ENCODE measurements around the gene ZNF280A.

ZNF280A gene

GRCh38 chr22:22553141-22553540 is 33.1 kb upstream of the ZNF280A start:
- no peak for DNase-seq
- Histone ChIP-seq H3K27ac (no peak overlapping the region), H3K4me3 (no peak overlapping the region), H3K9me3 (no peaks in the 10 kb centered on the region), H3K27me3 (peaks cover 0 to 6% of the 10 kb centered on the region in 2 donors), H3K36me3 (no peaks in the 10 kb centered on the region), H3K4me1 (no peaks in the 10 kb centered on the region)
- intact Hi-C loops (cut with DNase I; ENCODE audit: low total_unique reads) = no loop called here
- no peak for TF ChIP-seq CTCF (IDR thresholded peaks at IDR 0.05)

- no peak for TF ChIP-seq CTCF (IDR thresholded peaks at IDR 0.05)
- no peak for DNase-seq
- peaks cover 0 to 6% of the 10 kb centered on the region in 2 donors for H3K27me3 ChIP-seq
Observed at GRCh38 chr22:22552630-22553029, 32.6 kb upstream of the ZNF280A start.

GRCh38 chr22:22550789-22551434 is 30.8 kb upstream of the ZNF280A start:
- Histone ChIP-seq H3K9me3 (no peaks in the 10 kb centered on the region), H3K27me3 (peaks cover 0 to 6% of the 10 kb centered on the region in 2 donors)

More at GRCh38 chr22:22552630-22553029, 32.6 kb upstream of the ZNF280A start:
- H3K4me3 ChIP-seq = no peak overlapping the region
- H3K4me1 ChIP-seq = no peaks in the 10 kb centered on the region
- no peaks in the 10 kb centered on the region for H3K9me3 ChIP-seq
- H3K36me3 ChIP-seq = no peaks in the 10 kb centered on the region
- H3K27ac ChIP-seq = no peak overlapping the region
- intact Hi-C loops (cut with DNase I; ENCODE audit: low total_unique reads) = no loop called here

GRCh38 chr22:22548910-22549309 is 28.8 kb upstream of the ZNF280A start:
- no peak overlapping the region for H3K4me3 ChIP-seq
- no peaks in the 10 kb centered on the region for H3K36me3 ChIP-seq
- intact Hi-C loops (cut with DNase I; ENCODE audit: low total_unique reads) = no loop called here
- no peaks in the 10 kb centered on the region for H3K9me3 ChIP-seq
- no peaks in the 10 kb centered on the region for H3K4me1 ChIP-seq
- no peak for DNase-seq
- no peak overlapping the region for H3K27ac ChIP-seq
- TF ChIP-seq CTCF (IDR thresholded peaks at IDR 0.05) = no peak
- peaks cover 0 to 6% of the 10 kb centered on the region in 2 donors for H3K27me3 ChIP-seq

More at GRCh38 chr22:22550789-22551434, 30.8 kb upstream of the ZNF280A start:
- Histone ChIP-seq H3K27ac (no peak overlapping the region), H3K4me1 (no peaks in the 10 kb centered on the region), H3K36me3 (no peaks in the 10 kb centered on the region), H3K4me3 (no peak overlapping the region)
- no peak for TF ChIP-seq CTCF (IDR thresholded peaks at IDR 0.05)
- DNase-seq = no peak
- intact Hi-C loops (cut with DNase I; ENCODE audit: low total_unique reads) = no loop called here

GRCh38 chr22:22548317-22548716 is 28.2 kb upstream of the ZNF280A start:
- no peaks in the 10 kb centered on the region for H3K36me3 ChIP-seq
- no peak overlapping the region for H3K27ac ChIP-seq
- TF ChIP-seq CTCF (IDR thresholded peaks at IDR 0.05) = no peak
- H3K9me3 ChIP-seq = no peaks in the 10 kb centered on the region
- no peaks in the 10 kb centered on the region for H3K4me1 ChIP-seq
- intact Hi-C loops (cut with DNase I; ENCODE audit: low total_unique reads) = no loop called here
- no peak overlapping the region for H3K4me3 ChIP-seq
- peaks cover 0 to 6% of the 10 kb centered on the region in 2 donors for H3K27me3 ChIP-seq
- DNase-seq = no peak
